OCI-M2 (cell line): ENCODE data around the gene JAG2.

Source experiments
- DNase-seq: peaks from one replicate; lab custom pipeline; 2025; ENCODE audit not compliant: unreplicated experiment; lab: John Stamatoyannopoulos, UW

The JAG2 gene

DNA sequence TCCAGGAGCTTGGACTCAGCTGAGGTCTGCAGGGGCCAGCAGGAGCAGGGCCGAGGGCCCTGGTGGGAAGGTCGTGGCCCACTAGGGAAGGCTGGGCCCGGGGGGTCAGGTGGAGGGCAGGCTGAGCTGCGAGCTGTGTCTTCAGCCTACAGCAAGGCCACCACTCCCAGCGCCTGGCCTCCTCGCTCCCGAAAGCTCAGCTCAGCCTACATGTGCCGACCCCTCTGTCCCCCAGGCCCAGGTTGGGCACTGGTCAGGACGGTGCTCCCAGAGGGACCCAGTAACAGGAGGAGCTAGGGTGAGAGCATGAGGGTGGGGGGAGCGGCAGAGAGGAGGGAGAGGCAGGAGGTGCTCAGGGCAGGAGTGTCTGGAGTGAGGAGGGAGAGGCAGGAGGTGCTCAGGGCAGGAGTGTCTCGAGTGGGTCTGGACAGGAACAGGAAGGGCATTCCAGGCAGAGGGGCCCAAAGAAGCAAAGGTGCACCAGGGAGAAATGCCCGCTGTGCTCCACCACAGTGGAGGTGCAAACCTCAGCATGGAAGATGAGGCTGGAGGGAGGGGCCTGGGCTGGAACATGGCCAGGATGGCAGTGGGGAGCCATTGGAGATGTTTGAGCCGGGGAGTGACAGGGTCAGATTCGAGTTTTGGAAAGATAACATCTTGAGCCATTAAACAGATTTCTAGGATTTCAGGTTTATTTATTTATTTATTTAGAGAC, 74.2 kb downstream of the JAG2 start:
- no peak for DNase-seq

DNA sequence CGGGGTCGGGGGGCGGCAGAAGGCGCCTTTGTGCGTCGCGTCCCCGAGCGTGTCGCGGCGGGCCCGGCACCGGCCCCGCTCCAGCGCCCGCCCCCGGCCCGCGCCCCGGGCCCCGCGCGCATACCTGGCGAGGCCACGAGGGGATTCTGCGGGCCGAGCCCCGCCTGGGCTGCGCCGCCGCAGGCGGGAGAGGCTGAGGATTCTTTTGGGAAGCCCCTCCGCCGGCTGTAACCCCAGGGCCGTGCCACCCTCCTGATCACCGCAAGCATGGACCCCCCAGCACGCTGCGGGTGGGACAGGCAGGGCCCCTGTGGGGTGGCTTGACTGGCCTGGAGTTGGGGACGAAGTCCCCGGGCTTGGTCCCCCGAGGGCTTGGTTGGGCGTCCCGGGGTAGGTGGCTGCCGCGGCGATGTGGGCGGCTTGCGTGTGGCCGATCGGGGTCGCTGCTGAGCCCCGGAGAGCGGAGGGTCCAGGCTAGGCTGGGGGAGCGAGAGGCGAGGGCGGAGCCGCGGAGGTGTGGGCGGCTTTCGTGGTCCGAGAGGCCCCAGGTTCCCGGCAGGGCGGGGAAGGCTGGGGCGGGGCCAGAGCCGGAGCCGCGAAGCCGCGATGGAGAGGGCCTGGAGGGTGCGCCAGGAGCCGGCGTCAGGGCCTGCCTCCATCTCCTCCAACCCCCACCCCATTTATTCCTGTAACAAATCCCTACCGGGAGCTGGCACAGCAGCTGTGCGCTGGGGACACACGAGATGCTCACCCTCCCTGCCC, 75.0 kb downstream of the JAG2 start:
- DNase-seq: peak; percentile 9

DNA sequence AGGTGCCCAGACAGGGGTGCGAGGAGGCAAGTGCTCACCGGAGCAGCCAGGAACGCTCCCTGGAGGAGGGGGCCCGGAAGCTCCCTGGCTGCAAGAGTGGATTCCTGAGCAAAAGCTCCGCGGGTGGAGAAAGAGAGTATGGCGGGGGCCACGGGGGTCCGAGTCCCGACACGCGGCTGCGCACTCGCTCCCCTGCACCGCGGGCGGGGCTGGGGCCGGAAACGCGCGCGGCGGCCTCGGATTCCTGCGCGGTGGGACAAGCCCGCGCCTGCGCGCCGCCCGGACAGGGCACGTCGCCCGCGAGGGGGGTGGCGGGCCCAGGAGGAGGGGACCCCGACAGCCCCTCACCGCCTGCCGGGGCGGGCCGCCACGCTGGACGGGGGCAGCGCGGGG, 75.5 kb downstream of the JAG2 start:
- DNase-seq: no peak

DNA sequence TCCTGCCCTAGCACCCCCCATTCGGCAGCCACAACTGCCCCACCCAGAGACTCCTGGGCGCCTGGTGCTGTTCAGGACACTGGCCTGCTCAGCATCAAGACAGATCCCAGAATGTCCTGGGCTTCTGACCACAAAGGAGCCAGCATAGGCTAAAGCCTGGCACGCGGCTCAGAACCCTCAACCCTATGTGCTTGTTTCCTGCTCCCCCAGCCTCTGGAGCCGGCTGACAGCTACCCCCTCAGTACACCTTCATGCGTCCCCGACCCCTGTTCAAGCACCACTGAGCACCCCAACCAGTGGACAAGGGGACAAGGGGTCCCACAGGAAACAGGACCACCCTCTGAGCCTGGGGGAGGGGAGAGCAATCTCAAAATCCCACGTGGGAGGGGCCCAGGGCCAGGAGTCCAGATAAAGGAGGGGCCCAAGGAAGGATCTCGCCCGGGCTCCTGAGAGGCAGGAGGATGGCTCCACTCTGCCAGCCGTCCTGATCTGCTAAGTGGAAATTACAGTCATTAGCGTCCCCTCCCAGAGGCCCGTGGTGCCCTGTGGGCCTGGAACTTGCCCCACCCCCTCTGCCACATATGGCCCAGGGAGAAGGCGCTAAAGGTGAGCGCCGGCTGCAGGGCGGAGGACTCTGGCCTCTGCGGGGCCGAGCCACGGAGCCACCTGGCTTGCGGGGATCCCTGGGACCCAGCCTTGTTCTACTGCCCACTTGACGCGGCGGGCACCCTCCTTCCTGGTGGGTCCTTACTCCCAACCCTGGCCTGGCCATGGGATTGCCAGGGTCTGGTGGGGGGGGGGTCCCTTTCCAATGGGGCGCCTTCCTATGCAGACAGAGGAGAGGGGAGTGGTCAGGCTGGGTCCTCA, 76.2 kb downstream of the JAG2 start:
- no peak for DNase-seq

GRCh38 chr14:105091517-105092170, 76.9 kb downstream of the JAG2 start:
- no peak for DNase-seq

- no peak for DNase-seq
These were observed 77.5 kb downstream of the JAG2 start for GRCh38 chr14:105091054-105091516.
